HG02678 (cell line): ENCODE measurements around the gene TMPO.
"Not testable (repeated sequence)": the region's sequence is repeated elsewhere in the genome, so short reads cannot be mapped to it uniquely, and the experiment has no call there.

Experiments used
- ATAC-seq: cut with Tn5 transposase; IDR thresholded peaks from one replicate; pipeline ENCODE4 v1.9.1; 2021; ENCODE audit warnings: mild to moderate bottlenecking, moderate library complexity; ENCODE audit not compliant: unreplicated experiment

Gene TMPO

DNA sequence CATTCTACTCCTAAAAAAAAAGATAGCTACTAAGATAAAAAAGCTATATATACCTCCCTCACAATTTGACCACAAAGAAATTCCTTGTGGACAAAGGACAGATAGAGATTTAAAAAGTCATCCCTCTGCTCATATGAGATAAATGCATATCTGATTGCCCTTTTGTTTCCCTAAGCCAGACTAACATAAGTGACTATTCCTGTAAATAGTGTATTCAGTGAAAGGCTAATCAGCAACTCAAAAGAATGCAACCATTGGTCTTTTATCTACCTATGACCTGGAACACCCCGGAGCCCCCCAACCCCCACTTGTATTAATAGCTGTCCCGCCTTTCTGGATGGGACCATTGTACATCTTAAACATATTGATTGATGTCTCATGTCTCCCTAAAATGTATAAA, 6.3 kb upstream of the TMPO start:
- ATAC-seq: no peak

DNA sequence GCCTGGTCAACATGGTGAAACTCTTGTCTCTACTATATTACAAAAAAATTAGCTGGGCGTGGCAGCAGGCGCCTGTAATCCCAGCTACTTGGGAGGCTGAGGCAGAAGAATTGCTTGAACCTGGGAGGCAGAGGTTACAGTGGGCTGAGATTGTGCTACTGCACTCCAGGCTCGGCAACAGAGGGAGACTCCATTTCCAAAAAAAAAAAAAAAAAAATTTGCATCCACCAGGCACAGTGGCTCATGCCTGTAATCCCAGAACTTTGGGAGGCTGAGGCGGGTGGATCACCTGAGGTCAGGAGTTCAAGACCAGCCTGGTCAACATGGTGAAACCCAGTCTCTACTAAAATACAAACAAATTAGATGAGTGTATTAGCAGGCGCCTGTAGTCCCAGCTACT, 3.6 kb upstream of the TMPO start:
- not testable (repeated sequence) for ATAC-seq

DNA sequence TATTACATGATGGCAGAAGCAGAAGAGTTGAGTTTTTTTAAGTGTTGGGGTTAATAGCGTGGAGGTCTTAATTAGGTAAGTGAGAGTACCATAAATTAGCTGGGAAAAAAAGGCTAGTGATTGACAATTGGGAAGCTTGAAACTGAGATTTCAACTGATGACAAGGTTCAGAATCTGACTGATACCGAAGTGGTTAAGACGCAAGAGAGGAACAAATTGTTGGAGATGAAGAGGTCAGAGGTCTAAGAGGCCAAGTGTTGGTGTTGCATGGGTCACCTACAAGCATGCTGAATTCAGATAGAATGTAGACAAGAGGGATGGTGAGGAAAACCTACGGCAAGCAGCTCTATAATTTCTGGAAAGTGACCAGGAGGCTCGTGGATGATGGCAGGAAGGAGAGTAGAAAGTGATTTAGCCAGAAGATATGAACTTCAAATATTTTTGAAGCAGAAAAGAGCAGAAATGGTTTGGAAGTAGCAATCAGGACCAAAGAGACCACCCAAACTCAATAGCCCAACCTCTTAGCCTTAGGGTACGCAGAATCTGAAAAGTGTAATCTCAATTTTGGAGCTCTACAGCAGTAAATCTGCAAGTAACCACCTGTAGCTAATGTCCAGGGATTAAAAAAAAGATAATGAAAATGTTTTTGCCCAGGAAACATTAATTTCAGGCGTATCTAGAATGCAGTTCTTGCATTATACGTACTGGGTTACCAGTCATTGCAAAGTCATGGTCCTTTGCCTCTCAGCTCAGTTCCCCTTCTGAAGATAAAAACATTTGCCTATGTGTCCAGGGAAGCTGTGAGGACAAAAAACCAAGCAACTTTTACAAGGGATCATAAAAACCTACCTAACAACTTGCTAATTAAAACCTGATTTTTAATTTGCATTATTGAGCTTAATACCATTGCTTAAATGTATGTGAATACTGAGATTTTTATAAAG, 1.7 kb upstream of the TMPO start:
- no peak for ATAC-seq

DNA sequence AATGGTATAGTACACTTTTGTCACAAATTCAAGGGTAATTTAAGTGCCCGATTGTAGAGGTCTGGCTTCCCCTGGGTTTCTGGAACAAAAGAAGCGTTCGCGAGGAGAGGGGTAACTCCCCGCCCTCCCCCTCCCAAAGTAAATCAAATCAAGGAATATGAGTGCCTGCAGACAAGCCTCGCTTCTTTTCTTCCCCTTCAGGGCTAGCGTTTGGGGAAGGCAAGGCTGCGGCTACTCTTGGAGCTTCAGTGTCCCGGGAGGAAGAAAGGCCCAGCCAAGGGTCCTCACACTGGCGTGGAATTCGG, 456 bp upstream of the TMPO start:
- no peak for ATAC-seq

- peak; percentile 52 for ATAC-seq
These were observed 902 bp downstream of the TMPO start for GRCh38 chr12:98516111-98516873.

DNA sequence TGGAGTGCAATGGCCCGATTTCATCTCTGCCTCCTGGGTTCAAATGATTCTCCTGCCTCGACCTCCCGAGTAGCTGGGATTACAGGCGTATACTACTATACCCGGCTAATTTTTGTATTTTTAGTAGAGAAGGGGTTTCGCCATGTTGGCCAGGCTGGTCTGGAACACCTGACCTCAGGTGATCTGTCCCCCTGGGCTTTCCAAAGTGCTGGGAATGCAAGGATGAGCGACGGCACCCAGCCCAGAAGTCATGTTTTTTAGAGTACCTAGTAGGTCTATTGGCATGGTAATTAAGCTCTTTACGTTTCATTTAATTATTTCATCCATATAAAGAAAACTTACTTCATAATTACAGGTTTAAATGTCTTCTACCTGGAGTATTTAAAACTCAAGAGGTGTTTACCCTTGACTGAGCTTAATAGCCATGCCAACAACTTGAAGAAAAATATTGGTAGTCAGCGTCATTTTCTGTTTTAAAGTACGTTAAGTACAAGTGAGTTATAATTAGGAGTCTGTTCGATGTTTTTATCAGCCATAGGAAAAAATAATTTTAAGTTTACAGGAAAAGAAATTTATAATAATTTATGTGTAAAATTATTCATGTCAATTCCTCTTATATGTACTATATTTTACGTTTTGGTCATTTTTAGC, 4.0 kb downstream of the TMPO start:
- no peak for ATAC-seq

DNA sequence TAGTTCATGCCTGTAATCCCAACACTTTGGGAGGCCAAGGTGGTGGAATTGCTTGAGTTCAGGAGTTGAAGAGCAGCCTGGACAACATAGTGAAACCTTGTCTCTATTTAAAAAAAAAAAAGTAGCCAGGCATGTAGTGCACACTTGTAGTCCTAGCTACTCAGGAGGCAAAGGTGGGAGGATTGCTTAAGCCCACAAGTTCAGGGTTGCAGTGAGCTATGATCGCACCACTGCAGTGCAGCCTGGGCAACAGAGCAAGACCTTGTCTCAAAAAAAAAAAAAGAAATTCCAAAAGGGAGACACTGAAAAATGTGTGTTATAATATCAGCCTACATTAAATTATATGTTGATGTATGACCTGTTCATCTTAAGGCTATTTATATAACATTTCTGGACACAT, 14.7 kb downstream of the TMPO start:
- ATAC-seq: no peak

GRCh38 chr12:98532687-98533304, 17.4 kb downstream of the TMPO start:
- no peak for ATAC-seq

- ATAC-seq: no peak
These were observed 18.4 kb downstream of the TMPO start for GRCh38 chr12:98533723-98534251.

GRCh38 chr12:98538031-98538430, 22.6 kb downstream of the TMPO start:
- ATAC-seq: no peak

GRCh38 chr12:98543701-98544100, 28.3 kb downstream of the TMPO start:
- no peak for ATAC-seq

GRCh38 chr12:98544751-98545150, 29.4 kb downstream of the TMPO start:
- ATAC-seq: no peak

GRCh38 chr12:98549371-98550110, 34.2 kb downstream of the TMPO start:
- ATAC-seq: no peak

DNA sequence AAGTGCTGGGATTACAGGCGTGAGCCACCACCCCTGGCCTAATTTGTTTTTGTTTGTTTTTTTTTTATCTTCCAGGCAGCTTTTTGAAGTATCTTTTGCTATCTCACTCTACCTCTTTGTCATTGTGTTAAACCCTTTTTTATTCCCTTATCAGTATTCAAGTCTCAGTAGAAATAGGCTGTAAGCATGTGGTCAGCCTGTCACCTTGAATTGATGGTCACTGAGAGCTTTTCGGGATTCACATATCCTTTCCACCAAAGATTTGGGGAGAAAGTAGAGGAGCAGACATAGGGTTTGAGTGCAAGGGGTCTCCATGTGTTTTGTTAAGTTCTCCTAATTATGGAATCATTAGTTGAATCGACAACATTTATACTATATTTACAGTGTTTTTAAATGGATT, 36.4 kb downstream of the TMPO start:
- no peak for ATAC-seq

DNA sequence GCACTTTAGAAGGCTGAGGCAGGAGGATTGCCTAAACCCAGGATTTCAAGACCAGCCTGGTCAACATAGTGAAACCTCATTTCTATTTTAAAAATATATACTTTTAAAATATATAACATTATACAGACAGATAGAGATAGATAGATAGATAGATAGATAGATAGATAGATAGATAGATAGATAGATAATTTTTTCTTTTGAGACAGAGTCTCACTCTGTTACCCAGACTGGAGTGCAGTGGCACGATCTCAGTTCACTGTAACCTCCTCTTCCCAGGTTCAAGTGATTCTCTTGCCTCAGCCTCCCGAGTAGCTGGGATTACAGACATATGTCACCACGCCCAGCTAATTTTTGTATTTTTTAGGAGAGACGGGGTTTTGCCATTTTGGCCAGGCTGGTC, 42.7 kb downstream of the TMPO start:
- ATAC-seq: not testable (repeated sequence)

DNA sequence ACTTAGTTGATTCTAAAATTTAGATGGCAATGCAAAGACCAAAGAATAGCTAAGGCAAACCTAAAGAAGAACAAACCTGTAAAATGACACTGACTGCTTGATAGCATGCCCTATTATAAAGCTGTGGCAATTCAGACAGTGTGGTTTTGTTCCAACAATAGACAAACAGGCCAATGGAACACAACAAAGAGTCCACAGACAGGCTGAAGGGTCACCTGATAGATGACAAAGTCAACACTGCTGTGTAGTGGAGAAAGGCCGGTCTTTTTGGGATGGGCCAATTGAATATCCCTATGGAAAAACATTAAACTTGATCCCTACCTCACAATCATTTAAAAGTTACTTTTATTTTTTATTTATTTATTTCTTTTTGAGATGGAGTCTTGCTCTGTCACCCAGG, 44.3 kb downstream of the TMPO start:
- ATAC-seq: no peak

GRCh38 chr12:98561846-98562245, 46.5 kb downstream of the TMPO start:
- ATAC-seq: no peak

DNA sequence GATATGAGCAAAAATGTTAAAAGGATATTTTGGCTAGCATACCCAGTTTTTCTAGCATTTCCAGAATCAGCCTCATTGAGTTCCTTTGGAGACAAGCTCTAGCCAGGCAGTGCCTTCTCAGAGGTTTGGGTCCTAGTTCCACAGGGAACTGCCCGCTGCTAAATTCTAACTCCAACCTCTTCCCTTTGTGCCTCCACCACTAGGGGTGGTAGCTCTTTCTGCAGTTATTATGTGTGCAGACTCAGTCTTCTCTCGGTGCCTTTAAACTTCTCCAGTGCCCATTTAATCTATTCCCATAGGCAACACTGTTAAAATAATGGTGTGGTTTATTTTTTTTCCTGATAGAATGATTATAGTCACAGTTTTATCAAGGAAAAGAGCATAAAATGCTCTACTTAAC, 56.6 kb downstream of the TMPO start:
- ATAC-seq: no peak

- ATAC-seq: no peak
These were observed 58.7 kb downstream of the TMPO start for GRCh38 chr12:98574110-98574509.

DNA sequence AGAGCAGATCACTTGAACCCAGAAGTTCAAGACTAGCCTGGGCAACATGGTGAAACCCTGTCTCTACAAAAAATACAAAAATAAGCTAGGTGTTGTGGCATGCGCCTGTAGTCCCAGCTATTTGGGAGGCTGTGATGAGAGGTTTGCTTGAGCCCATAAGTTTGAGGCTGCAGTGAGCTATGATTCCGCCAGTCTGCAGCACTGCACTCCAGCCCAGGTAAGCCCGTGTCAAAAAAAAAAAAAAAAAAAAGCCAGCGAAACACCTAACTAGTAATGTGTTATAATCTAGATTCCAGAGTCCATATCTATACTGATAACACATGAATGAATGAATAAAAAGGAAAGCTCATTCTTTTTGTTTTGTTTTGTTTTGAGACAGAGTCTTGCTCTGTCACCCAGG, 59.6 kb downstream of the TMPO start:
- no peak for ATAC-seq
